ENCODE data around the gene CSTPP1. TPM values are rescaled to one million over a fixed set of nuclear protein-coding genes. Genes with fewer than 3 reads are reported as not detected.
"Not testable (repeated sequence)": the region's sequence is repeated elsewhere in the genome, so short reads cannot be mapped to it uniquely, and the experiment has no call there.

Gene CSTPP1
- total RNA-seq, 2 donors from 2014 or later: 23.4 to 27.6 TPM

- H3K27ac ChIP-seq: no peak overlapping the region
- ATAC-seq (ENCODE audit: insufficient number of reproducible peaks, low FRiP score, low read depth): no peak
Measured at GRCh38 chr11:47108214-47108613, 171.7 kb downstream of the CSTPP1 start.

GRCh38 chr11:47109051-47109726, 172.6 kb downstream of the CSTPP1 start:
- Histone ChIP-seq H3K4me3 (no peak overlapping the region), H3K27me3 (replicated peaks; ENCODE audit: insufficient read depth) (no peaks in the 10 kb centered on the region), H3K36me3 (no peaks in the 10 kb centered on the region), H3K27ac (no peak overlapping the region), H3K4me1 (ENCODE audit: control insufficient read depth in 1 of 2, low read depth in 2 of 2) (no peaks in the 10 kb centered on the region), H3K9me3 (no peaks in the 10 kb centered on the region)
- DNase-seq (ENCODE audit: low spot score) (no peak), ATAC-seq (ENCODE audit: insufficient number of reproducible peaks, low FRiP score, low read depth) (no peak)
- no peak for TF ChIP-seq CTCF (IDR thresholded peaks at IDR 0.05)

More at GRCh38 chr11:47108214-47108613, 171.7 kb downstream of the CSTPP1 start:
- H3K9me3 ChIP-seq: no peaks in the 10 kb centered on the region
- H3K4me1 ChIP-seq (ENCODE audit: control insufficient read depth in 1 of 2, low read depth in 2 of 2): no peaks in the 10 kb centered on the region
- TF ChIP-seq CTCF (IDR thresholded peaks at IDR 0.05): no peak
- no peaks in the 10 kb centered on the region for H3K27me3 ChIP-seq (replicated peaks; ENCODE audit: insufficient read depth)
- no peaks in the 10 kb centered on the region for H3K36me3 ChIP-seq
- DNase-seq (ENCODE audit: low spot score): no peak
- no peak overlapping the region for H3K4me3 ChIP-seq

- H3K9me3 ChIP-seq: no peaks in the 10 kb centered on the region
- ATAC-seq (ENCODE audit: insufficient number of reproducible peaks, low FRiP score, low read depth): no peak
- H3K36me3 ChIP-seq: no peaks in the 10 kb centered on the region
- TF ChIP-seq CTCF (IDR thresholded peaks at IDR 0.05): no peak
- no peak overlapping the region for H3K27ac ChIP-seq
- H3K27me3 ChIP-seq (replicated peaks; ENCODE audit: insufficient read depth): no peaks in the 10 kb centered on the region
- no peaks in the 10 kb centered on the region for H3K4me1 ChIP-seq (ENCODE audit: control insufficient read depth in 1 of 2, low read depth in 2 of 2)
- no peak for DNase-seq (ENCODE audit: low spot score)
- H3K4me3 ChIP-seq: no peak overlapping the region
Measured at GRCh38 chr11:47109727-47110246, 173.2 kb downstream of the CSTPP1 start.

GRCh38 chr11:47111318-47111804, 174.8 kb downstream of the CSTPP1 start:
- Histone ChIP-seq H3K9me3 (no peaks in the 10 kb centered on the region), H3K4me1 (ENCODE audit: control insufficient read depth in 1 of 2, low read depth in 2 of 2) (no peaks in the 10 kb centered on the region), H3K4me3 (no peak overlapping the region), H3K27me3 (replicated peaks; ENCODE audit: insufficient read depth) (no peaks in the 10 kb centered on the region), H3K36me3 (no peaks in the 10 kb centered on the region), H3K27ac (no peak overlapping the region)
- TF ChIP-seq CTCF (IDR thresholded peaks at IDR 0.05): no peak
- DNase-seq (ENCODE audit: low spot score) (no peak), ATAC-seq (ENCODE audit: insufficient number of reproducible peaks, low FRiP score, low read depth) (no peak)

GRCh38 chr11:47112941-47113340, 176.4 kb downstream of the CSTPP1 start:
- DNase-seq (ENCODE audit: low spot score); H3K27me3 ChIP-seq (replicated peaks; ENCODE audit: insufficient read depth); H3K36me3 ChIP-seq; ATAC-seq (ENCODE audit: insufficient number of reproducible peaks, low FRiP score, low read depth); H3K9me3 ChIP-seq; H3K4me1 ChIP-seq (ENCODE audit: control insufficient read depth in 1 of 2, low read depth in 2 of 2); H3K27ac ChIP-seq; H3K4me3 ChIP-seq: not testable (repeated sequence)

GRCh38 chr11:47118958-47119688, 182.6 kb downstream of the CSTPP1 start:
- H3K27me3 ChIP-seq (replicated peaks; ENCODE audit: insufficient read depth); H3K4me3 ChIP-seq; H3K9me3 ChIP-seq; H3K4me1 ChIP-seq (ENCODE audit: control insufficient read depth in 1 of 2, low read depth in 2 of 2); H3K36me3 ChIP-seq; H3K27ac ChIP-seq; DNase-seq (ENCODE audit: low spot score); ATAC-seq (ENCODE audit: insufficient number of reproducible peaks, low FRiP score, low read depth): not testable (repeated sequence)
